GM12873 (cell line): Measurements from ENCODE around the gene PURA.

Source experiments
- CTCF ChIP-seq: IDR thresholded peaks from 2 replicates; pipeline ENCODE4 v1.5.1; 2012; ENCODE audit warnings: low read depth, mild to moderate bottlenecking, moderate library complexity, low read length, control low read depth; ENCODE audit not compliant: insufficient read depth; ENCODE audit errors: missing control alignments

Gene PURA

GRCh38 chr5:140104100-140104499, 9.8 kb upstream of the PURA start:
- TF ChIP-seq CTCF: no peak

GRCh38 chr5:140106101-140106500, 7.8 kb upstream of the PURA start:
- TF ChIP-seq CTCF: no peak

GRCh38 chr5:140106805-140107311, 7.1 kb upstream of the PURA start:
- TF ChIP-seq CTCF: no peak

- TF ChIP-seq CTCF: peak; percentile 29
These were observed 6.4 kb upstream of the PURA start for GRCh38 chr5:140107312-140108092.

- TF ChIP-seq CTCF: no peak
These were observed 5.6 kb upstream of the PURA start for GRCh38 chr5:140108093-140109017.

GRCh38 chr5:140109018-140109758, 4.7 kb upstream of the PURA start:
- TF ChIP-seq CTCF: no peak
